Astrocyte (in vitro differentiated cells and primary cell): ENCODE measurements around the gene OTUB1.

Source experiments
- CTCF ChIP-seq: IDR thresholded peaks from 2 replicates; pipeline ENCODE4 v1.5.1; 2011; ENCODE audit warnings: low read depth, mild to moderate bottlenecking, inconsistent platforms, low read length, moderate library complexity; ENCODE audit not compliant: insufficient read depth
- EZH2 ChIP-seq: IDR thresholded peaks from 2 replicates; pipeline ENCODE4 v1.6.1; 2012; ENCODE audit warnings: mild to moderate bottlenecking, low read length, inconsistent platforms; ENCODE audit not compliant: insufficient read depth

DNA sequence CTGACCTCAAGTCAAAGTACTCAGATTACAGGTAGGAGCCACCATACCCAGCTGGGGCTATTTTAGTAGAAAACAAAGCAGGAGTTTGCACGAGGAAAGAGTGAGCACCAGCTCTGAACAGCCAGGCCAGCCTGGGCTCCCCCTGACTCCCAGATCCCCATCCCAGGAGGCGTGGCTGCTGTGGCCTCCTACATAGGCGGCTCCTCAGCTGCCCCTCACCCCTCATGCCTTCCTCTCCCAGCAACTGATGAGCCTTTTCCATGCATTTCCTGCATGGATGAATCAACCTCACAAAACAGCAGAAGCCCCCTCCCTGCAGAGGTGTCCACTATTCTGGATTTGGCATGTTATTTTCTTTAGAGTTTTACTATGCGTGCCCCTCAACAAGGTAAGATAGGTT lies 39.0 kb downstream of the OTUB1 start:
- TF ChIP-seq CTCF (no peak), EZH2 (no peak)
